ENCODE results near the gene TBC1D24. TPM values are rescaled to one million over a fixed set of nuclear protein-coding genes. Genes with fewer than 3 reads are reported as not detected.

TBC1D24 gene
- total and polyA plus RNA-seq, 4 donors, result 9.0 to 35.7 (median 23.3) TPM

- Histone ChIP-seq H3K4me1 (ENCODE audit: control insufficient read depth in 5 of 5, insufficient read depth in 5 of 5, low read length in 5 of 5) (peaks cover 0 to 24% (median 8%) of the 10 kb centered on the region in 5 donors), H3K4me3 (no peak overlapping the region), H3K9me3 (ENCODE audit: control insufficient read depth in 4 of 4, insufficient read depth in 3 of 4, low read length in 3 of 4) (no peaks in the 10 kb centered on the region), H3K9ac (ENCODE audit: insufficient read depth in 1 of 2, low read length in 2 of 2) (no peak overlapping the region), H3K27me3 (ENCODE audit: control insufficient read depth in 3 of 3, insufficient read depth in 3 of 3, low read length in 2 of 3) (no peaks in the 10 kb centered on the region), H3K27ac (ENCODE audit: low read depth in 1 of 2, low read length in 1 of 2) (peak overlapping the region in 1 of 2 donors; percentile 26), H3K36me3 (ENCODE audit: control insufficient read depth in 4 of 4, insufficient read depth in 4 of 4, low read length in 4 of 4) (peaks cover 0 to 23% (median 14%) of the 10 kb centered on the region in 4 donors)
- ATAC-seq (ENCODE audit: insufficient read depth, low FRiP score), result no peak
- WGBS, 2 donors, result 72 to 96% methylated on average over 6 of the region's 6 CpGs
- no peak for TF ChIP-seq CTCF (IDR thresholded peaks at IDR 0.05; ENCODE audit: control extremely low read depth, extremely low read depth)
- DNase-seq, result no peak
Measured at GRCh38 chr16:2493605-2494004, 18.7 kb downstream of the TBC1D24 start.

DNA sequence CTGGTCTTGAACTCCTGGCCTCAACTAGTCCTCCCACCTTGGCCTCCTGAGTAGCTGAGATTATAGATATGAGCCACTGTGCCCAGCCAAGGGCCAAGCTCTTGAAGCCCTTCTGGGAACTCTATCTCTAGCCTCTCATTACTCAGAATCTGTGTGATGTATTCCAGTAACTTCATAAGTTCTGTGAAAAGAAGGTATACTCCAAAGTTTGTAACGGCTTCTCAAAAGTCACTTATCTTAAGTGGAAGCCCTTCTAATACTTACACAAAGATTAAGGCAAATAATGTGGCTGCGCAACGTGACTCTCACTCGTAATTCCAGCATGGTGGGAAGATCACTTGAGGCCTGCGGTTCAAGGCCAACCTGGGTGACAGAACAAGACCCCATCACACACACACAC is 19.7 kb downstream of the TBC1D24 start:
- peaks cover 0 to 27% (median 10%) of the 10 kb centered on the region in 5 donors for H3K4me1 ChIP-seq (ENCODE audit: control insufficient read depth in 5 of 5, insufficient read depth in 5 of 5, low read length in 5 of 5)
- H3K4me3 ChIP-seq, result no peak overlapping the region
- H3K9me3 ChIP-seq (ENCODE audit: control insufficient read depth in 4 of 4, insufficient read depth in 3 of 4, low read length in 3 of 4), result no peaks in the 10 kb centered on the region
- H3K27me3 ChIP-seq (ENCODE audit: control insufficient read depth in 3 of 3, insufficient read depth in 3 of 3, low read length in 2 of 3), result no peaks in the 10 kb centered on the region
- peak; percentile 14 for ATAC-seq (ENCODE audit: insufficient read depth, low FRiP score)
- H3K9ac ChIP-seq (ENCODE audit: insufficient read depth in 1 of 2, low read length in 2 of 2), result no peak overlapping the region
- peak; percentile 51 to 83 (median 57) for DNase-seq
- no peak for TF ChIP-seq CTCF (IDR thresholded peaks at IDR 0.05; ENCODE audit: control extremely low read depth, extremely low read depth)
- H3K36me3 ChIP-seq (ENCODE audit: control insufficient read depth in 4 of 4, insufficient read depth in 4 of 4, low read length in 4 of 4), result peaks cover 0 to 25% (median 15%) of the 10 kb centered on the region in 4 donors
- WGBS, 2 donors, result 71 to 89% methylated on average over 5 of the region's 5 CpGs
- no peak overlapping the region for H3K27ac ChIP-seq (ENCODE audit: low read depth in 1 of 2, low read length in 1 of 2)

DNA sequence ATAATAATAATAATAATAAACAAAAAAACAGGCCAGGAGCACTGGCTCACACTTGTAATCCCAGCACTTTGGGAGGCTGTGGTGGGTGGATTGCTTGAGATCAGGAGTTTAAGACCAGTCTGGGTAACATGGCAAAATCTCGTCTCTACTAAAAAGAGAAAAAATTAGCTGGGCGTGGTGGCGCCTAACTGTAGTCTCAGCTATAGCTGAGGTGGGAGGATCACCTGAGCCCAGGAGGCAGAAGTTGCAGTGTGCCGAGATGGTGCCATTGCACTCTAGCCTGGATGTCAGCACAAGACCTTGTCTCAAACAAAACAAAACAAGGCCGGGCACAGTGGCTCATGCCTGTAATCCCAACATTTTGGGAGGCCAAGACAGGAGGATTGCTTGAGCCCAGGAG is 20.1 kb downstream of the TBC1D24 start:
- Histone ChIP-seq H3K4me1 (ENCODE audit: control insufficient read depth in 5 of 5, insufficient read depth in 5 of 5, low read length in 5 of 5) (peaks cover 0 to 27% (median 10%) of the 10 kb centered on the region in 5 donors), H3K4me3 (no peak overlapping the region), H3K9ac (ENCODE audit: insufficient read depth in 1 of 2, low read length in 2 of 2) (no peak overlapping the region), H3K9me3 (ENCODE audit: control insufficient read depth in 4 of 4, insufficient read depth in 3 of 4, low read length in 3 of 4) (no peaks in the 10 kb centered on the region), H3K36me3 (ENCODE audit: control insufficient read depth in 4 of 4, insufficient read depth in 4 of 4, low read length in 4 of 4) (peaks cover 0 to 25% (median 15%) of the 10 kb centered on the region in 4 donors), H3K27ac (ENCODE audit: low read depth in 1 of 2, low read length in 1 of 2) (peak overlapping the region in 1 of 2 donors; percentile 5), H3K27me3 (ENCODE audit: control insufficient read depth in 3 of 3, insufficient read depth in 3 of 3, low read length in 2 of 3) (no peaks in the 10 kb centered on the region)
- DNase-seq (no peak), ATAC-seq (ENCODE audit: insufficient read depth, low FRiP score) (no peak)
- WGBS, 2 donors, result 79 to 95% methylated on average over 5 of the region's 5 CpGs
- no peak for TF ChIP-seq CTCF (IDR thresholded peaks at IDR 0.05; ENCODE audit: control extremely low read depth, extremely low read depth)

All from lung (tissue), 12 donors.